ENCODE results near the gene SWAP70. TPM values are rescaled to one million over a fixed set of nuclear protein-coding genes. Genes with fewer than 3 reads are reported as not detected.

The SWAP70 gene
- total and polyA plus RNA-seq, 9 of the 15 experiments (the other 6 are each of a cell fraction or from before 2014, with no cell fraction given): 1.7 to 4.9 (median 3.9) TPM

DNA sequence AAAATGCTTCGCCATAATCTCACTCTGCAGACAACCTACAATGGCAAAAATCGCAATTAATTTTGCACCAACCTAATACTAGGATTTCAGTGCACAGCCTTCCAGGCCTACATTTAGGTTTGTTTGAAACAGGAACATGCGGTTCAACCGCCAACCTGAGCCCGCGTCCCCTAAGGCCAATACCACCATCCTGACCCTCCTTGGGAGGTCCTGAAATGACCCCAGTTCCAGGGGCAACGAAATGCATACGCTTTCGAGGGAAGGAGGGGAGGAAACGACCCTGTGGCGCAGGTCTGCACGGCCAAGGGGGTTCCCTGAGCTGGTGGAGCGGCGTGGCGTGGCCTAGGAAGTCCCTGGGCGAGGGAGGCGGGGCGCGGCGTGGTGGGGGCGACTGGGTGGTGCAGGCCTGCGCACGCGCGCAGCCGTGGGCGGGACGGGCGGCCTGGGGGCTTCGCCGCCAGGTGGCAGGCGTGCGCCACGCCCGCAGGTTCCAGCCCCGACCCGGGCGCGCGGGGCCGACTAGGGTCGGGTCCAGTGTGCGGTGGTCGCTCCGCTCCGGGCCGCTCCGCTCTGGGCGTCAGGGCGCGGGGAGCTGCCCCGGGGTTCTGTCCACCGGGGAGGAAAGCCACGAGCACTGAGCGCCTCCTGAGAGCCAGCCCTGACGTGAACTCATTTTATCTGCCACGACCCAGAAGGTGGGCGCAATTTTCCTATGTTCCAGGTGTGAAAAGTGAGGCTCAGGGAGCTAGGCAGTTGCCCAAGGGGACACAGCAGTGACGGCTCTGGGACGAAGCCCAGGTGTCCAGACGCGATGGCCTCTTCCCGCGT is 94.1 kb downstream of the SWAP70 start (continued):
- TF ChIP-seq, protein P1, sequence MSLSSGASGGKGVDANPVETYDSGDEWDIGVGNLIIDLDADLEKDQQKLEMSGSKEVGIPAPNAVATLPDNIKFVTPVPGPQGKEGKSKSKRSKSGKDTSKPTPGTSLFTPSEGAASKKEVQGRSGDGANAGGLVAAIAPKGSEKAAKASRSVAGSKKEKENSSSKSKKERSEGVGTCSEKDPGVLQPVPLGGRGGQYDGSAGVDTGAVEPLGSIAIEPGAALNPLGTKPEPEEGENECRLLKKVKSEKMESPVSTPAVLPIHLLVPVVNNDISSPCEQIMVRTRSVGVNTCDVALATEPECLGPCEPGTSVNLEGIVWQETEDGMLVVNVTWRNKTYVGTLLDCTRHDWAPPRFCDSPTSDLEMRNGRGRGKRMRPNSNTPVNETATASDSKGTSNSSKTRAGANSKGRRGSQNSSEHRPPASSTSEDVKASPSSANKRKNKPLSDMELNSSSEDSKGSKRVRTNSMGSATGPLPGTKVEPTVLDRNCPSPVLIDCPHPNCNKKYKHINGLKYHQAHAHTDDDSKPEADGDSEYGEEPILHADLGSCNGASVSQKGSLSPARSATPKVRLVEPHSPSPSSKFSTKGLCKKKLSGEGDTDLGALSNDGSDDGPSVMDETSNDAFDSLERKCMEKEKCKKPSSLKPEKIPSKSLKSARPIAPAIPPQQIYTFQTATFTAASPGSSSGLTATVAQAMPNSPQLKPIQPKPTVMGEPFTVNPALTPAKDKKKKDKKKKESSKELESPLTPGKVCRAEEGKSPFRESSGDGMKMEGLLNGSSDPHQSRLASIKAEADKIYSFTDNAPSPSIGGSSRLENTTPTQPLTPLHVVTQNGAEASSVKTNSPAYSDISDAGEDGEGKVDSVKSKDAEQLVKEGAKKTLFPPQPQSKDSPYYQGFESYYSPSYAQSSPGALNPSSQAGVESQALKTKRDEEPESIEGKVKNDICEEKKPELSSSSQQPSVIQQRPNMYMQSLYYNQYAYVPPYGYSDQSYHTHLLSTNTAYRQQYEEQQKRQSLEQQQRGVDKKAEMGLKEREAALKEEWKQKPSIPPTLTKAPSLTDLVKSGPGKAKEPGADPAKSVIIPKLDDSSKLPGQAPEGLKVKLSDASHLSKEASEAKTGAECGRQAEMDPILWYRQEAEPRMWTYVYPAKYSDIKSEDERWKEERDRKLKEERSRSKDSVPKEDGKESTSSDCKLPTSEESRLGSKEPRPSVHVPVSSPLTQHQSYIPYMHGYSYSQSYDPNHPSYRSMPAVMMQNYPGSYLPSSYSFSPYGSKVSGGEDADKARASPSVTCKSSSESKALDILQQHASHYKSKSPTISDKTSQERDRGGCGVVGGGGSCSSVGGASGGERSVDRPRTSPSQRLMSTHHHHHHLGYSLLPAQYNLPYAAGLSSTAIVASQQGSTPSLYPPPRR (CRISPR knock-in tag; IDR thresholded peaks at IDR 0.05; ENCODE audit: borderline replicate concordance): no peak
- TF ChIP-seq CHD2 (IDR thresholded peaks at IDR 0.05; ENCODE audit: low read depth, low read length) (no peak), ZNF766 (CRISPR knock-in tag; conservative IDR thresholded peaks at IDR 0.05) (no peak), COPS2 (conservative IDR thresholded peaks at IDR 0.05) (no peak), KAT7 (CRISPR knock-in tag; IDR thresholded peaks at IDR 0.05; ENCODE audit: borderline replicate concordance) (peak; percentile 84; the same call in 1 of the 2 replicates), NFE2L1 (tag; IDR thresholded peaks at IDR 0.05; ENCODE audit: borderline replicate concordance, low read depth) (no peak), SIRT6 (IDR thresholded peaks at IDR 0.05; ENCODE audit: low read depth, low read length) (no peak), PTRF (tag; IDR thresholded peaks at IDR 0.05) (no peak), ZNF695 (CRISPR knock-in tag; IDR thresholded peaks at IDR 0.05) (no peak), E2F3 (CRISPR knock-in tag; IDR thresholded peaks at IDR 0.05) (no peak), ZNF699 (CRISPR knock-in tag; IDR thresholded peaks at IDR 0.05; ENCODE audit: insufficient replicate concordance) (no peak), RNF2 (IDR thresholded peaks at IDR 0.05) (no peak)
- TF ChIP-seq, protein P2, sequence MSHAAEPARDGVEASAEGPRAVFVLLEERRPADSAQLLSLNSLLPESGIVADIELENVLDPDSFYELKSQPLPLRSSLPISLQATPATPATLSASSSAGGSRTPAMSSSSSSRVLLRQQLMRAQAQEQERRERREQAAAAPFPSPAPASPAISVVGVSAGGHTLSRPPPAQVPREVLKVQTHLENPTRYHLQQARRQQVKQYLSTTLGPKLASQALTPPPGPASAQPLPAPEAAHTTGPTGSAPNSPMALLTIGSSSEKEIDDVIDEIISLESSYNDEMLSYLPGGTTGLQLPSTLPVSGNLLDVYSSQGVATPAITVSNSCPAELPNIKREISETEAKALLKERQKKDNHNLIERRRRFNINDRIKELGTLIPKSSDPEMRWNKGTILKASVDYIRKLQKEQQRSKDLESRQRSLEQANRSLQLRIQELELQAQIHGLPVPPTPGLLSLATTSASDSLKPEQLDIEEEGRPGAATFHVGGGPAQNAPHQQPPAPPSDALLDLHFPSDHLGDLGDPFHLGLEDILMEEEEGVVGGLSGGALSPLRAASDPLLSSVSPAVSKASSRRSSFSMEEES (CRISPR knock-in tag; IDR thresholded peaks at IDR 0.05): no peak
- TF ChIP-seq, protein P3, sequence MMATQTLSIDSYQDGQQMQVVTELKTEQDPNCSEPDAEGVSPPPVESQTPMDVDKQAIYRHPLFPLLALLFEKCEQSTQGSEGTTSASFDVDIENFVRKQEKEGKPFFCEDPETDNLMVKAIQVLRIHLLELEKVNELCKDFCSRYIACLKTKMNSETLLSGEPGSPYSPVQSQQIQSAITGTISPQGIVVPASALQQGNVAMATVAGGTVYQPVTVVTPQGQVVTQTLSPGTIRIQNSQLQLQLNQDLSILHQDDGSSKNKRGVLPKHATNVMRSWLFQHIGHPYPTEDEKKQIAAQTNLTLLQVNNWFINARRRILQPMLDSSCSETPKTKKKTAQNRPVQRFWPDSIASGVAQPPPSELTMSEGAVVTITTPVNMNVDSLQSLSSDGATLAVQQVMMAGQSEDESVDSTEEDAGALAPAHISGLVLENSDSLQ (IDR thresholded peaks at IDR 0.05): no peak
- TF ChIP-seq, protein P4, sequence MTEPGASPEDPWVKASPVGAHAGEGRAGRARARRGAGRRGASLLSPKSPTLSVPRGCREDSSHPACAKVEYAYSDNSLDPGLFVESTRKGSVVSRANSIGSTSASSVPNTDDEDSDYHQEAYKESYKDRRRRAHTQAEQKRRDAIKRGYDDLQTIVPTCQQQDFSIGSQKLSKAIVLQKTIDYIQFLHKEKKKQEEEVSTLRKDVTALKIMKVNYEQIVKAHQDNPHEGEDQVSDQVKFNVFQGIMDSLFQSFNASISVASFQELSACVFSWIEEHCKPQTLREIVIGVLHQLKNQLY (CRISPR knock-in tag; conservative IDR thresholded peaks at IDR 0.05): no peak
- TF ChIP-seq, protein P5, sequence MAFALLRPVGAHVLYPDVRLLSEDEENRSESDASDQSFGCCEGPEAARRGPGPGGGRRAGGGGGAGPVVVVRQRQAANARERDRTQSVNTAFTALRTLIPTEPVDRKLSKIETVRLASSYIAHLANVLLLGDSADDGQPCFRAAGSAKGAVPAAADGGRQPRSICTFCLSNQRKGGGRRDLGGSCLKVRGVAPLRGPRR (CRISPR knock-in tag; IDR thresholded peaks at IDR 0.05): no peak

All from K562 (cell line).